ENCODE measurements around the gene LAMA3. TPM values are rescaled to one million over a fixed set of nuclear protein-coding genes. Genes with fewer than 3 reads are reported as not detected.

LAMA3 gene
- total and polyA plus RNA-seq, 10 donors: 1.3 to 7.1 (median 3.0) TPM

- Histone ChIP-seq H3K9me3 (no peaks in the 10 kb centered on the region), H3K27ac (no peak overlapping the region), H3K4me3 (no peak overlapping the region), H3K27me3 (replicated peaks in 1 of 7) (peaks cover 0 to 31% (median 0%) of the 10 kb centered on the region in 7 donors), H3K4me1 (no peaks in the 10 kb centered on the region), H3K36me3 (no peaks in the 10 kb centered on the region)
- no peak for DNase-seq
- WGBS, 5 donors: 74 to 90% (median 87%) methylated on average over 3 of the region's 3 CpGs
- TF ChIP-seq POLR2A (IDR thresholded peaks at IDR 0.05): no peak
- intact Hi-C loops (cut with DNase I; ENCODE audit: low total_unique reads): no loop called here
Measured at GRCh38 chr18:23675896-23676295, 13.4 kb upstream of the LAMA3 start.

GRCh38 chr18:23682045-23682444, 7.2 kb upstream of the LAMA3 start:
- TF ChIP-seq POLR2AphosphoS5 (IDR thresholded peaks at IDR 0.05): no peak
- TF ChIP-seq CTCF (IDR thresholded peaks at IDR 0.05 in 8 of 11, conservative IDR thresholded peaks at IDR 0.05 in 3 of 11): no peak
- TF ChIP-seq POLR2A (IDR thresholded peaks at IDR 0.05): no peak
- DNase-seq: no peak
- H3K4me3 ChIP-seq: no peak overlapping the region
- H3K27ac ChIP-seq: no peak overlapping the region
- 74 to 96% (median 84%) methylated on average over 2 of the region's 2 CpGs for WGBS, 5 donors
- H3K36me3 ChIP-seq: no peaks in the 10 kb centered on the region
- H3K4me1 ChIP-seq: no peaks in the 10 kb centered on the region
- H3K27me3 ChIP-seq (replicated peaks in 1 of 7): peaks cover 0 to 43% (median 4%) of the 10 kb centered on the region in 7 donors
- H3K9me3 ChIP-seq: no peaks in the 10 kb centered on the region
- intact Hi-C loops (cut with DNase I; ENCODE audit: low total_unique reads): no loop called here

DNA sequence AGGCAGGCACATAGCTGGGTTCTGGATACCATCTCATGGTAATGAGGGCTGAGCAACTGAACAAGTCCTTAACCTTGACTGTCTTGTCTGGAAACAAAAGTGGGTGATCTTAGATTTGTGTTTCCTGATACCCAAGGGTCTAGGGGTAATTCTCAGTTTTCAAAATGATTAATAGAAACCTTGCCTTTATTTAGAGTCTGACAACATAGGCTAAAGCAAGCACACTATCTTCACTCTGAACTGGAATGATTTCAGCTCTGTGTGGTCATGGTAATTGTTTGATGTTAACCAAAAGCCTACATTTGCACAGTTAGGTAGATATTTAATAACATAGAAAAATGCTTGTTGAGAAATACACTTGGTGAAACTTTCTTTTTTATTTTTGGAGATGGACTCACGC, 6.8 kb upstream of the LAMA3 start:
- Histone ChIP-seq H3K36me3 (no peaks in the 10 kb centered on the region), H3K4me3 (no peak overlapping the region), H3K4me1 (no peaks in the 10 kb centered on the region), H3K9me3 (no peaks in the 10 kb centered on the region), H3K27ac (no peak overlapping the region), H3K27me3 (replicated peaks in 1 of 7) (peaks cover 0 to 47% (median 6%) of the 10 kb centered on the region in 7 donors)
- no peak for TF ChIP-seq POLR2A (IDR thresholded peaks at IDR 0.05)
- no peak for TF ChIP-seq CTCF (IDR thresholded peaks at IDR 0.05 in 8 of 11, conservative IDR thresholded peaks at IDR 0.05 in 3 of 11)
- no peak for TF ChIP-seq POLR2AphosphoS5 (IDR thresholded peaks at IDR 0.05)
- intact Hi-C loops (cut with DNase I; ENCODE audit: low total_unique reads): no loop called here
- DNase-seq: no peak
- WGBS, 5 donors: 85 to 100% (median 89%) methylated on average over 1 of the region's 1 CpG

DNA sequence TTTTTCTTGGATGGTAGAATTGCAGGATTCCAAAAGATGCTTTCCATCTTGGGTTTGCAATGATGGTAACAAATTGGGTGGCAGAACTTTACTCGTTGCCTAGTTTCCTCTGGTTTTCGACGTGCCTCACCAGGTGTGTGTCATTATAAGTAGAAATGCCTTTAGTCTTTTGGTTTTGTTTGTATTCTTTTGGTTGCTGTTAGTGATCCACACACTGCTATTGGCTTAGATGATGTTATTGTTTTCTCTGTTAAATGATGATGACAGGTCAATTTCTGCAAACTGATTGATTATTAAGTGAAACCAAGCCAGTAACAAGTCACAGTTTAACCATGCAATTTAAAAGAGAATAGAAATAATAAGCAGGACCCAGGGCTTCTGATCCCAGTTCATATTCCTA, 6.1 kb upstream of the LAMA3 start:
- H3K27me3 ChIP-seq (replicated peaks in 1 of 7): peaks cover 0 to 49% (median 13%) of the 10 kb centered on the region in 7 donors
- TF ChIP-seq CTCF (IDR thresholded peaks at IDR 0.05 in 8 of 11, conservative IDR thresholded peaks at IDR 0.05 in 3 of 11): no peak
- TF ChIP-seq POLR2AphosphoS5 (IDR thresholded peaks at IDR 0.05): no peak
- no peak for TF ChIP-seq POLR2A (IDR thresholded peaks at IDR 0.05)
- intact Hi-C loops (cut with DNase I; ENCODE audit: low total_unique reads): no loop called here
- H3K4me3 ChIP-seq: no peak overlapping the region
- H3K36me3 ChIP-seq: no peaks in the 10 kb centered on the region
- H3K9me3 ChIP-seq: no peaks in the 10 kb centered on the region
- H3K27ac ChIP-seq: no peak overlapping the region
- 84 to 94% (median 91%) methylated on average over 3 of the region's 3 CpGs for WGBS, 5 donors
- no peaks in the 10 kb centered on the region for H3K4me1 ChIP-seq
- no peak for DNase-seq

DNA sequence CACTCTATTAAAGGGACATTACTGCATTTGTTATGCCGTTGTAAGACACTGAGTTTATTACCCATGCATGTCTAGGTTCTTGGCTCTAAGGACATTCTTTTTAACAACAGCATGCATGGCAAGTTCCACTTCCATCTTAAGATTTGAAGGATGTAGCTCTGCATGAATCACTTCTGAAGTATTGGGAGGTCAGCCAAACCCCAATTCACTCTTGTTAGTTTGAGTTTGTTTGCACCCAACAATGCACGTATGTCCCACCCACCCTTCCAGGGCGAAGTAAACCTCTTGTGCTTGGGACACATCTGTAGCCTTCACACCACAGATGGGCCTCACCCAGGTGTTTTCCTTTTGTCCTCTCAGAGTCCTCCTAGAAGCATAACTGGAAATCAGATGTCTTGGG, 5.6 kb upstream of the LAMA3 start:
- 47 to 76% (median 62%) methylated on average over 3 of the region's 3 CpGs for WGBS, 5 donors
- intact Hi-C loops (cut with DNase I; ENCODE audit: low total_unique reads): no loop called here
- Histone ChIP-seq H3K9me3 (no peaks in the 10 kb centered on the region), H3K4me3 (no peak overlapping the region), H3K27me3 (replicated peaks in 1 of 7) (peaks cover 0 to 49% (median 17%) of the 10 kb centered on the region in 7 donors), H3K4me1 (peaks cover 0 to 3% (median 1%) of the 10 kb centered on the region in 6 donors), H3K36me3 (no peaks in the 10 kb centered on the region), H3K27ac (no peak overlapping the region)
- DNase-seq: no peak
- TF ChIP-seq CTCF (IDR thresholded peaks at IDR 0.05 in 8 of 11, conservative IDR thresholded peaks at IDR 0.05 in 3 of 11) (no peak), POLR2A (IDR thresholded peaks at IDR 0.05) (no peak), POLR2AphosphoS5 (IDR thresholded peaks at IDR 0.05) (no peak)

Measured in spleen (tissue), 11 donors.